ENCODE measurements around the gene FAM227A.

The FAM227A gene

GRCh38 chr22:38694049-38694448, 37.9 kb upstream of the FAM227A start:
- Mint-ChIP-seq H3K4me1 (peaks cover 36 to 59% of the 10 kb centered on the region in 2 donors), H3K9me3 (no peaks in the 10 kb centered on the region), H3K36me3 (peaks cover 36 to 54% of the 10 kb centered on the region in 2 donors)

GRCh38 chr22:38689651-38690050, 33.5 kb upstream of the FAM227A start:
- peaks cover 13 to 19% of the 10 kb centered on the region in 2 donors for H3K4me1 Mint-ChIP-seq
- peaks cover 44 to 59% of the 10 kb centered on the region in 2 donors for H3K36me3 Mint-ChIP-seq
- H3K27ac Mint-ChIP-seq = no peak overlapping the region
- no peak for ATAC-seq (replicated peaks)
- H3K9me3 Mint-ChIP-seq = no peaks in the 10 kb centered on the region
- DNase-seq = no peak
- no peaks in the 10 kb centered on the region for H3K27me3 Mint-ChIP-seq
- H3K4me3 Mint-ChIP-seq = no peak overlapping the region

More at GRCh38 chr22:38694049-38694448, 37.9 kb upstream of the FAM227A start:
- H3K4me3 Mint-ChIP-seq = no peak overlapping the region
- ATAC-seq (replicated peaks) (no peak), DNase-seq (no peak)
- H3K27me3 Mint-ChIP-seq = no peaks in the 10 kb centered on the region
- H3K27ac Mint-ChIP-seq = no peak overlapping the region

DNA sequence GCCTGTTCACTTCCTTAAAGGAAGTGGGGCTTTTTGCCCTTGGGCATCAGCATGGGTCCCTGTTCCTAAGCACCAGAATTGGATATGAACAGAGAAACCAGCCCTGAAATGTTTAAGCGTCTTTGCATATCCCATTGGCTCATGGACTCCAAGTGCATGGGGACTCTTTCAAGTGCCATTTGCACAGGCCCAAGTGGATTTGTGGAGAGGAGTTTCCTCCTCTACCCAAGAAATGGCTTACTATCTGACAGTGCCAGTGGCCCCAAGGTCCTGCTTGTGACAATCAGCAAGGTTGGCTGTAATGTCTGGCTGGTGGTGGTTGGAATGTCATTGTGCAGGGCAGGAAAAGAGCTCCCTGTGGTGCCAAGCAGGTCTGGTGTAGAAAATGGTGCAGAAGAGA, 29.6 kb upstream of the FAM227A start:
- DNase-seq = no peak
- Mint-ChIP-seq H3K27ac (no peak overlapping the region), H3K9me3 (no peaks in the 10 kb centered on the region), H3K27me3 (no peaks in the 10 kb centered on the region), H3K36me3 (peaks cover 43 to 63% of the 10 kb centered on the region in 2 donors), H3K4me3 (no peak overlapping the region), H3K4me1 (peaks cover 9 to 22% of the 10 kb centered on the region in 2 donors)
- no peak for ATAC-seq (replicated peaks)

- H3K27me3 Mint-ChIP-seq = no peaks in the 10 kb centered on the region
- no peak for ATAC-seq (replicated peaks)
- no peaks in the 10 kb centered on the region for H3K9me3 Mint-ChIP-seq
- peaks cover 9 to 22% of the 10 kb centered on the region in 2 donors for H3K4me1 Mint-ChIP-seq
- H3K27ac Mint-ChIP-seq = no peak overlapping the region
- no peak for DNase-seq
- no peak overlapping the region for H3K4me3 Mint-ChIP-seq
- H3K36me3 Mint-ChIP-seq = peaks cover 41 to 60% of the 10 kb centered on the region in 2 donors
These were observed 28.7 kb upstream of the FAM227A start for GRCh38 chr22:38684895-38685294.

DNA sequence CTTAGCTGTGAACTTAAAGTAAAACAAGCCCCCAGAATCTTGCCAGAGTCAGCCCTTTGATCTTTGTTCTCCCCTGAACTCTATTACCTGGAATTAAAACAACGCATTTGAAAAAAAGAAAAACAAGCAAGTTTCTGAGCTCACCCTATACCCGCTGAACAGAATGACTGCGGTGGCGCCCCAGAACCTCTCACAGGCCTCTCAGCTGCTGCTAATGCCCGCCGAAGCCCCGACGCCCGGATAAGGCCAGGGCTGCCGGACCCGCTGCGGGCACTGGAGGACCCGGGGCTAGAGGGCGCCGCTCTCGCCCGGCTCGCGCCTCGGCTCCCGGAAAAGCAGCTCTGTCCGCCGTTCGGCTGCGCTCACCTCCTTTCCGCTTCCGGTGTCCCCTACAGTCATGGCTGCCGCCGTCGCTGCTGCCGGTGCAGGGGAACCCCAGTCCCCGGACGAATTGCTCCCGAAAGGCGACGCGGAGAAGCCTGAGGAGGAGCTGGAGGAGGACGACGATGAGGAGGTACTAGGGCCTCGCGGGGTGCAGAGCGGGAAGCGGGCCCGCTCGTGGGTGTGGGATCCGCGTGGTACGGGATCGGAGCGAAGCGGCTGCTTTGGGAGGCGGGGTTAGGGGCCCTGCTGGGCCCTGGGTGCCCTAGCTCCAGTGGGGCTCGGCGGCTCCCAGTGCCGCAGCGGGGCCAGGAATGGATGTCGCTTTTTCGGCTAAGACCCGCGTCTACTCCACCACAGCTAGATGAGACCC, 25.6 kb upstream of the FAM227A start, which contains the start of gene TOMM22:
TSS of gene TOMM22 (plus strand) at position 376 of the 754 bp plus-strand sequence. CDS start at position 398, 22 bp downstream.
- Mint-ChIP-seq H3K36me3 (peaks cover 24 to 44% of the 10 kb centered on the region in 2 donors), H3K27ac (peak within 1 kb of the TSS; percentile 98)

GRCh38 chr22:38675833-38676232, 19.6 kb upstream of the FAM227A start:
- Mint-ChIP-seq H3K27me3 (no peaks in the 10 kb centered on the region), H3K9me3 (no peaks in the 10 kb centered on the region), H3K4me1 (peaks cover 0 to 4% of the 10 kb centered on the region in 2 donors), H3K4me3 (no peak overlapping the region), H3K27ac (no peak overlapping the region), H3K36me3 (peaks cover 18 to 22% of the 10 kb centered on the region in 2 donors)
- DNase-seq (no peak), ATAC-seq (replicated peaks) (no peak)

More for the DNA sequence above, 25.6 kb upstream of the FAM227A start, which contains the start of gene TOMM22:
- ATAC-seq (replicated peaks) (peak; percentile 99), DNase-seq (peak; percentile 86)
- H3K4me3 Mint-ChIP-seq = peak within 1 kb of the TSS; percentile 93 to 94
- H3K27me3 Mint-ChIP-seq = no peaks in the 10 kb centered on the region
- H3K4me1 Mint-ChIP-seq = peaks cover 9 to 22% of the 10 kb centered on the region in 2 donors
- H3K9me3 Mint-ChIP-seq = no peaks in the 10 kb centered on the region

DNA sequence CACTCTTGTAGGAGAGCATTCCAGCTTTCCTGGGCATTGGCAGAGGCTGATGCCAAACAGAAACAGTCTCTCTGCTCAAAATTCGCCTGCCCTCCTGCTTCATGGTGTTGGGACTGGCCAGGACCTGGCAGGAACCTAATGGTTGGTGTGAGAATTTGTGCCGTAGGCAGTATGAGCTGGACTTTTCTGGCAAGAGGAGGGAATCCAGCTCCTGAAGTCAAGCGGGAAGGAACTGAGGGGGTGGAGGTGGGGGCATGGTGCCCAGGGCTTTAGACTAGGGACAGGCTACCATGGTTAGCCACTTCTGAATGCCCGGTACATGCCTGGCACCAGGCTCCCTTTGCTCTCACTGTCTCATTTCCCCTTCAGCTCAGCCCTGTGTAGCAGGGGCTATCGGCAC, 18.7 kb upstream of the FAM227A start:
- Mint-ChIP-seq H3K27me3 (no peaks in the 10 kb centered on the region), H3K27ac (no peak overlapping the region), H3K4me3 (no peak overlapping the region), H3K4me1 (peaks cover 0 to 4% of the 10 kb centered on the region in 2 donors), H3K9me3 (no peaks in the 10 kb centered on the region), H3K36me3 (peaks cover 21 to 26% of the 10 kb centered on the region in 2 donors)
- no peak for DNase-seq
- ATAC-seq (replicated peaks) = no peak

DNA sequence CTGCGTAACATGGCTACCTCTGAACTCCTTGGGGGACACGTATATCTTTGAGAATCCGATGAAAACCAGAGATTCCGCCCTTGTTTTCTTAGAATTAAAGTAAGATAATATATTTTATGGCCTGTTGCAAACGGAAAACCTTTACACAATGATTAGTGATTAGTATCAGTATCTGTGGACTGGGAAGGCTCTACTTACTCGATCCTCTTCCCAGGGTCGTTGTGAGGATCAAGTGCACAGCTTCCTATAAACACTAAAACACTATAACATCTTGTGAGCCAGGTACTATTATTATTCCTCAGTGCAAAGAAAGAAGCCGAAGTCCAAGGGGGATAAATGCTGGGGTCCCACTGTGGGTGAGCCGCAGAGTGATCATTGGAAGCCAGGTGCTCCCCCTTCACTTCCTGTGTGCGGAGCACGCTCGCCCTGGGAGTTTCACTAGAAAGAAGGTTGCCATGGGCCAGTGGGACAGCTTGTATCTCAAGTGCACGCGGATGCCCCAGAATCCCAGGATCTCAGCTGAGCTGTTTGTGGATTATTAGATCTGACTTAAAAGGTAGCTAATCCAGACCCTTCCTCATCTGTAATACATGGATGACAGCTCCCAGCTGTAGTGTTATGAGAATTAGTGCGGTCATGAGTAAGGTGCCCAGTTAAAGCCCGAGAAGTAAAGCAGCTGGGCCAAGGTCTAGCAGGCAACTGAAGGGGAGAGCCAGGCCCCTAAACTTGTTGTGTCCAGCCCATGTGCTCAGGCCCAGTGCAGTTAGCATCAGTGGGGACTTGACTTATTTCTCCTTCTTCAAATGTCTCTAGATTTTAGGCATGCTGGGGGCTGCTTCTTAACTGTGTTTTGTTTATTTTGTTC, 1.1 kb upstream of the FAM227A start:
- ATAC-seq (replicated peaks) = peak; percentile 45 to 54
- peak overlapping the region; percentile 96 for H3K4me3 Mint-ChIP-seq
- no peaks in the 10 kb centered on the region for H3K9me3 Mint-ChIP-seq
- DNase-seq = peak; percentile 18
- H3K27me3 Mint-ChIP-seq = no peaks in the 10 kb centered on the region
- peaks cover 5 to 20% of the 10 kb centered on the region in 2 donors for H3K4me1 Mint-ChIP-seq
- H3K27ac Mint-ChIP-seq = peak overlapping the region; percentile 100
- H3K36me3 Mint-ChIP-seq = no peaks in the 10 kb centered on the region

DNA sequence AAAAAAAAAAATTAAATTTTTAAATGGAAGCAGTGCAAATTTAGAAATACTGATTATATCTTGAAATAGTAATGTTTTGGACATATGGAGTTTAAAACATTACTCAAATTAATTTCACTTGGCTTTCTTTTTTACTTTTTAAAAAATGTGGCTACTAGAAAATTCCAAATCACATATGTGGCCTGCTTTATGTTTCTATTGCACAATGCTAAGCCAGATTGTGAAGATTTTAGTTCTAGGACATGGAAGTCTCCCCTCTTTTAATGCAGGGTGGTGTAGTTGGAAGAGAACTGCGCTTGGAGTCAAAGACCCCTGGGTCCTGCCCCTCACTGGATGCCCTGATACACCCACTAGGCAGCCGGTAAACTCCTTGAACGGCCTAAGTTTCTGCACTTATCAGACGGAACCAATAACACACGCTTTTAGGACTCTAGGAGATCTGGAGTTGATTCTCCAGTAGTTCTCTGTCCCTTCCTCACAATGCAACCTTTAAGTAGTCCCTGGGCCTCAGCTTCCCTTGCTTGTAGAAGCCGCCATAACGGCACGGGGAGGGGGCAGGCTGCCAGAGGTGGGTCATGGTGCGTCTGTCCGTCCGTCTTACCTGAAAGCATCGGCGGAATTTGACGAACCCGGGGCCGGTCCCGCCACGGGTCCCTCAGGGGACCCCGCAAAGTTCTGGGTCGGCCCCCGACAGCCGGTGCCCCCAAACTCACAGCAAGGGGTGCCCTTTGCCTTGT, 505 bp downstream of the FAM227A start:
- Mint-ChIP-seq H3K9me3 (no peaks in the 10 kb centered on the region), H3K27me3 (no peaks in the 10 kb centered on the region), H3K27ac (peak overlapping the region; percentile 100), H3K4me1 (peaks cover 5 to 20% of the 10 kb centered on the region in 2 donors), H3K36me3 (no peaks in the 10 kb centered on the region), H3K4me3 (peak overlapping the region; percentile 96)
- no peak for ATAC-seq (replicated peaks)
- DNase-seq = peak; percentile 4

DNA sequence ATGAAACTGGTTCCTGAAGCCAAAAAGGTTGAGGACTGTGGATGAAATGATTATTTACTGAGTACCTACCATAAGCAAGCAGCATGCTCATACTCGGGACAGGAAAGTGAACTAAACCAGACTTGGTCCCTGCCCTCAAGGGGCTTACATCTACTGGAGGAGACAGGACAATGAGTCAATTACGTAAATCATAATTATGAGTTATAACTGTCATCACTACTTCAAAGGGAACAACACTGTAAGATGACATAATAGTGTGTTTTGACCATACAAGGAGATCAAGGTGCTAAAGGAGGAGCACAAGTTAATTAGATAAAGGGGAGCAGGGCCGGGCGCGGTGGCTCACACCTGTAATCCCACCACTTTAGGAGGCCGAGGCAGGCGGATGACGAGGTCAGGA, 2.5 kb downstream of the FAM227A start:
- Mint-ChIP-seq H3K27ac (peak overlapping the region; percentile 9), H3K27me3 (no peaks in the 10 kb centered on the region), H3K9me3 (no peaks in the 10 kb centered on the region), H3K4me3 (no peak overlapping the region), H3K4me1 (peaks cover 5 to 20% of the 10 kb centered on the region in 2 donors), H3K36me3 (no peaks in the 10 kb centered on the region)
- ATAC-seq (replicated peaks) = no peak
- DNase-seq = no peak

DNA sequence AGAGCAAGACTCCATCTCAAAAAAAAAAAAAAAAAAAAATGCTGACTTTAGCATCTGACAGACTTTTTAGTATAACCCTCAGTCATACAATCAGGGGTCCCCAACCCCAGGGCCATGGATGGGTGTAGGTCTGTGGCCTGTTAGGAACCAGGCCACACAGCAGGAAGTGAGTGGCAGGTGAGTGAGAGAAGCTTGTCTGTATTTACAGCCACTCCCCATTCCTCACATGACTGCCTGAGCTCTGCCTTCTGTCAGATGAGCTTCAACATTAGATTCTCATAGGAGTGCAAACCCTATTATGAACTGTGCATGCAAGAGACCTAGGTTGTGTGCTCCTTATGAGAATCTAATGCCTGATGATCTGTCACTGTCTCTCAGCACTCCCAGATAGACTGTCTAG, 3.3 kb downstream of the FAM227A start:
- Mint-ChIP-seq H3K4me1 (peaks cover 5 to 16% of the 10 kb centered on the region in 2 donors), H3K27me3 (peaks cover 0 to 3% of the 10 kb centered on the region in 2 donors), H3K9me3 (no peaks in the 10 kb centered on the region), H3K36me3 (no peaks in the 10 kb centered on the region), H3K4me3 (no peak overlapping the region), H3K27ac (no peak overlapping the region)
- DNase-seq = no peak
- ATAC-seq (replicated peaks) = no peak

DNA sequence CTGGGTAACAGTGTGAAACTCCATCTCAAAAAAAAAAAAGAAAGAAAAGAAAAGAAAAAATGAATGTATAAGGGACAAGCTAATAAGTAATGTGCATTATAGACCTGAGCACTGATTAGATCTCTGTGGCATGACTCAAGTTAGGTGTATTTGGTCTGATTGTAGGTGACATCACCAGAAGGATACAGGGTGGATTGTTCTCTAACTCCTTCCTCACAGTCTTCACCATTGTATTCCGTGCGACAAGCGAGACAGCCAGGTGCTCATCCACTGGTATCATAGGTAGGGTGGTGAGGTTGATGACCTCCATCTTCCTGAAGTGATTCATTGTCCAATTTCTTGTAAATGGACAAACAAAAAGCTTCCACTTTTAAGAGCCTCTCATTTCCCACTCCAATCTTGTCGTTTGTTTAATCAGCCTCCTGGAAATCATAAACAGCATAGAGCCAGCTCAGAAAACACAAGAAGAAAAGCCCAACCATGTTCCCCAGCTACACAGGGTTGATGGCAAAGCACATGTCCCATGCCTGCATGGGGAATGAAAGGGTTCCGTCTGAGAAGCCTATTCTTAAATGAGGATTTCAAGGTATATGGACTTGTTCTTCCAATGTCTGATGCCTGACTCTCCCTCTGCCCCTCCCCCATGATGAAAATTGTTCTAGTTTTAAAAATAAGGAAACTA, 6.2 kb downstream of the FAM227A start:
- Mint-ChIP-seq H3K27me3 (peaks cover 0 to 4% of the 10 kb centered on the region in 2 donors), H3K4me1 (no peaks in the 10 kb centered on the region), H3K36me3 (no peaks in the 10 kb centered on the region), H3K27ac (no peak overlapping the region), H3K4me3 (no peak overlapping the region), H3K9me3 (no peaks in the 10 kb centered on the region)
- DNase-seq (no peak), ATAC-seq (replicated peaks) (no peak)

GRCh38 chr22:38645430-38645829, 10.8 kb downstream of the FAM227A start:
- Mint-ChIP-seq H3K4me3 (no peak overlapping the region), H3K36me3 (no peaks in the 10 kb centered on the region), H3K4me1 (no peaks in the 10 kb centered on the region), H3K9me3 (no peaks in the 10 kb centered on the region), H3K27ac (no peak overlapping the region), H3K27me3 (peaks cover 6 to 11% of the 10 kb centered on the region in 2 donors)
- DNase-seq = no peak
- no peak for ATAC-seq (replicated peaks)
